ENCODE measurements around the gene PRKCB. TPM values are rescaled to one million over a fixed set of nuclear protein-coding genes. Genes with fewer than 3 reads are reported as not detected.

PRKCB gene
- total and polyA plus RNA-seq, 2 of the 8 experiments (the other 6 are each of a cell fraction or from before 2014, with no cell fraction given) = 7.1 to 12.1 TPM

DNA sequence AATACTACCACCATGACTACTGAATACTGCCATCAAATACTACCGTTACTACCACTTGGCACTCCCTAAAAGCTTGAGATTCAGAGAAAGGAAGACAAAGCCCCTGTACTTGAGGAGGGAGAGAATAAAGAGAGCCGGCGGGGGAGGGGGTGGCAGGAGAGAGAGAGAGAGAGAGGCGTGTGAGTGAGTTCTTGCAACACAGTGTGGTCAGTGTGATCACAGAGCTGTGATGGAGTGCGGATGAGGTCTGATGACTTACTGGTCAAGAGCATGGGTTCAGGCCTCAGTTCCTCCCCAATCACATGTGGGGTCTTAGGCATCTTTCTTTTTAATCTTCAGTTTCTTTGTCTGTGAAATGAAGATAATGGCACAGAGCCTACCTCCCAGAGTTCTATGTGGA, 19.2 kb downstream of the PRKCB start:
- no peak overlapping the region for H3K4me3 ChIP-seq (ENCODE audit: extremely low read depth in 1 of 4, insufficient read depth in 2 of 4, low read depth in 3 of 4, low read length in 4 of 4)
- no peaks in the 10 kb centered on the region; the same call in 1 of the 2 replicates for H3K23me2 ChIP-seq (ENCODE audit: low read depth, low read length)
- no peak overlapping the region for H3K14ac ChIP-seq (ENCODE audit: insufficient read length)
- peaks cover 0 to 8% (median 3%) of the 10 kb centered on the region in 4 experiments; a peak in 2 of 7 replicates for H3K4me1 ChIP-seq (replicated peaks in 1 of 4; ENCODE audit: control insufficient read depth in 3 of 4, insufficient read depth in 4 of 4, low read length in 3 of 4)
- H3K36me3 ChIP-seq (ENCODE audit: control insufficient read depth in 2 of 4, insufficient read depth in 4 of 4, low read length in 3 of 4) = no peaks in the 10 kb centered on the region
- H3K9me3 ChIP-seq (ENCODE audit: insufficient read depth in 2 of 2, low read depth in 1 of 2, low read length in 1 of 2) = no peaks in the 10 kb centered on the region
- H2BK15ac ChIP-seq (ENCODE audit: low read length) = no peak overlapping the region
- no peaks in the 10 kb centered on the region for H3K79me2 ChIP-seq (ENCODE audit: control insufficient read depth in 1 of 2, insufficient read depth in 2 of 2, low read length in 2 of 2)
- H4K8ac ChIP-seq (ENCODE audit: extremely low read depth, insufficient read depth, low read length) = no peak overlapping the region
- H3K27ac ChIP-seq (ENCODE audit: low read depth, low read length) = no peak overlapping the region
- H4K91ac ChIP-seq (replicated peaks; ENCODE audit: insufficient read length, low read length) = no peak overlapping the region
- no peaks in the 10 kb centered on the region for H4K20me1 ChIP-seq (replicated peaks in 1 of 2; ENCODE audit: control insufficient read depth in 1 of 2, insufficient read depth in 2 of 2, low read length in 2 of 2)
- H3K9ac ChIP-seq (replicated peaks in 1 of 4; ENCODE audit: extremely low read depth in 1 of 4, low read depth in 3 of 4, low read length in 3 of 4) = no peak overlapping the region
- DNase-seq (ENCODE audit: low read depth in 1 of 2, low spot score in 2 of 2) (no peak), FAIRE-seq (no peak)
- H2BK120ac ChIP-seq (replicated peaks; ENCODE audit: low read depth, low read length) = no peak overlapping the region
- H2BK20ac ChIP-seq (ENCODE audit: low read length) = no peak overlapping the region
- H2BK5ac ChIP-seq (ENCODE audit: low read depth, low read length) = no peak overlapping the region
- H3K27me3 ChIP-seq (replicated peaks in 1 of 4; ENCODE audit: control insufficient read depth in 3 of 4, extremely low read depth in 1 of 4, insufficient read depth in 3 of 4, low read length in 3 of 4) = peaks cover 0 to 5% (median 0%) of the 10 kb centered on the region in 4 experiments; a peak in 1 of 7 replicates
- no peak overlapping the region for H3K23ac ChIP-seq (ENCODE audit: insufficient read length)
- WGBS, 2 experiments (ENCODE audit: extremely low coverage in 1 of 2, insufficient coverage in 1 of 2, insufficient read length in 1 of 2, insufficient replicate concordance in 2 of 2, low coverage in 1 of 2, low lambda C conversion rate in 2 of 2, missing lambda C conversion rate in 1 of 2) = 65% methylated on average over 5 of the region's 5 CpGs; no CpG with 5 or more reads in 1 of the 2 experiments
- no peaks in the 10 kb centered on the region for H3K79me1 ChIP-seq (ENCODE audit: low read depth, low read length)
- no peak overlapping the region for H3K18ac ChIP-seq (ENCODE audit: extremely low read depth, low read length)
- no peak overlapping the region for H2AK5ac ChIP-seq (ENCODE audit: low read depth, low read length)
- H3K56ac ChIP-seq (replicated peaks; ENCODE audit: insufficient read length, low read depth, low read length) = no peak overlapping the region
- no peak overlapping the region for H2BK12ac ChIP-seq (ENCODE audit: low read depth, low read length)
- no peak overlapping the region for H3K4ac ChIP-seq (replicated peaks; ENCODE audit: insufficient read length, low read depth, low read length)
- ChIA-PET CTCF (ENCODE audit: partially characterized antibody) (interaction anchor here (0.8 to 1.7 kb wide), 2 partner anchors 8 to 52 kb away, joined by 3 read pairs; no protein-coding TSS in a partner anchor), POLR2A (ENCODE audit: partially characterized antibody) (interaction anchor here (1.0 to 1.3 kb wide), 2 partner anchors 19 to 160 kb away, joined by 3 read pairs; partner anchors contain the start of gene PRKCB)
- TF ChIP-seq CBX5 (IDR thresholded peaks at IDR 0.05; ENCODE audit: low read depth, low read length) = no peak
- TF ChIP-seq RBBP5 (IDR thresholded peaks at IDR 0.05; ENCODE audit: borderline replicate concordance, low read depth, low read length) = no peak
- no peak for TF ChIP-seq ZNF274 (IDR thresholded peaks at IDR 0.05; ENCODE audit: borderline replicate concordance, extremely low read depth, low read length)
- no peak overlapping the region for H3K4me2 ChIP-seq (ENCODE audit: insufficient read depth in 1 of 2, low read depth in 2 of 2, low read length in 2 of 2)
- H2AFZ ChIP-seq (ENCODE audit: low read length) = no peak overlapping the region
- H4K5ac ChIP-seq (ENCODE audit: insufficient read length, low read depth, low read length) = no peak overlapping the region
